ENCODE results near the gene SPATS2L.
"Not testable (repeated sequence)": the region's sequence is repeated elsewhere in the genome, so short reads cannot be mapped to it uniquely, and the experiment has no call there.

SPATS2L gene

DNA sequence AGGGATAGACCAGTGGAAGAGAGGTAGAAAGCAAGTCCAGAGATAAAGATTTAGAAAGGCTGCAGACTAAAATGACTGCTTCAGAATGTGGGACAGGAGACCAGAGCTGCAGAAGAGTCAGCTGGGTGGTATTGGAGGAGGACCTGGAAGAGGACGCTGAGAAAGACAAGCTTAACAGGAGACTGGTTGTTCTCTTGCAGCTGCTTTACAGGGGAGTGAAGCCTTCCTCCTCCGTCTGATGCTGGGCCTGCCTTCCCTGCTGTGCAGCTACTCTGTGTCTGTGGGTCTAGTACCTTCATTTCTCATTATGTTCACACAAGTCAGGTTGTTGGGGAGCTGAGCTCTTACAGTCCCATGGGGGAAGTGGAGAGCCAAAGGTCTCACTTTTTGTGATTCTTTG is 35.7 kb downstream of the SPATS2L start:
- Histone ChIP-seq H3K4me3 (ENCODE audit: low read length) (no peak overlapping the region), H3K36me3 (ENCODE audit: insufficient read depth, low read length) (peaks cover 3% of the 10 kb centered on the region), H3K4me2 (ENCODE audit: low read length) (no peak overlapping the region), H3K9ac (ENCODE audit: low read depth, low read length) (no peak overlapping the region), H3K27me3 (ENCODE audit: control insufficient read depth, insufficient read depth, low read length) (no peaks in the 10 kb centered on the region), H3K4me1 (ENCODE audit: control insufficient read depth, insufficient read depth, low read length) (peaks cover 26% of the 10 kb centered on the region), H3K9me3 (replicated peaks; ENCODE audit: low read length) (no peaks in the 10 kb centered on the region)

DNA sequence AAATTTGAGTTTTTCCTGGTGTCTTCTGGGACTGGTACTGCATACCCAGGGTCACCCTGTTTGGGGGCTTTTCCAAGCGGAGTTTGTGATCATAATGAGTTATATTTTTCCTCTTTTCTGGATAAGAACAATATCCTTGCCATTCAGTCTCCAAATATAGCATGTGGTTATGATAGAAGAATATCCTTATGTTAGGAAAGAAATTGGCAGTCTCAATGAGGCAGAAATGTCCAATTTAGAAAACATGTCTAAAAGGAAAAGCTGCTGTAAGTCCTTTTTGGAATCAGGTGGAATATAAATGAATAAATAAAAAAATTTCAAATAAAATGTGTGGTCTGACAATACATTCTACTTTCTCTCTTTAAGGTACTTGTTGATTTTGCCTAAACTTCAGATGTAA is 36.2 kb downstream of the SPATS2L start:
- Histone ChIP-seq H3K9me3 (replicated peaks; ENCODE audit: low read length) (no peaks in the 10 kb centered on the region), H3K36me3 (ENCODE audit: insufficient read depth, low read length) (peaks cover 3% of the 10 kb centered on the region), H3K4me1 (ENCODE audit: control insufficient read depth, insufficient read depth, low read length) (peaks cover 22% of the 10 kb centered on the region), H3K9ac (ENCODE audit: low read depth, low read length) (no peak overlapping the region), H3K4me3 (ENCODE audit: low read length) (no peak overlapping the region), H3K27me3 (ENCODE audit: control insufficient read depth, insufficient read depth, low read length) (no peaks in the 10 kb centered on the region), H3K4me2 (ENCODE audit: low read length) (no peak overlapping the region)

GRCh38 chr2:200344202-200344601 is 37.7 kb downstream of the SPATS2L start:
- H3K27me3 ChIP-seq (ENCODE audit: control insufficient read depth, insufficient read depth, low read length); H3K36me3 ChIP-seq (ENCODE audit: insufficient read depth, low read length); H3K4me2 ChIP-seq (ENCODE audit: low read length); H3K9me3 ChIP-seq (replicated peaks; ENCODE audit: low read length); H3K9ac ChIP-seq (ENCODE audit: low read depth, low read length); H3K4me3 ChIP-seq (ENCODE audit: low read length): not testable (repeated sequence)
- H3K4me1 ChIP-seq (ENCODE audit: control insufficient read depth, insufficient read depth, low read length), result peaks cover 13% of the 10 kb centered on the region

GRCh38 chr2:200345975-200346374 is 39.5 kb downstream of the SPATS2L start:
- no peaks in the 10 kb centered on the region for H3K27me3 ChIP-seq (ENCODE audit: control insufficient read depth, insufficient read depth, low read length)
- H3K36me3 ChIP-seq (ENCODE audit: insufficient read depth, low read length), result peaks cover 3% of the 10 kb centered on the region
- H3K4me1 ChIP-seq (ENCODE audit: control insufficient read depth, insufficient read depth, low read length), result peaks cover 8% of the 10 kb centered on the region
- no peak overlapping the region for H3K9ac ChIP-seq (ENCODE audit: low read depth, low read length)
- no peak overlapping the region for H3K4me3 ChIP-seq (ENCODE audit: low read length)
- H3K4me2 ChIP-seq (ENCODE audit: low read length), result no peak overlapping the region
- H3K9me3 ChIP-seq (replicated peaks; ENCODE audit: low read length), result no peaks in the 10 kb centered on the region

GRCh38 chr2:200347301-200347700 is 40.8 kb downstream of the SPATS2L start:
- Histone ChIP-seq H3K36me3 (ENCODE audit: insufficient read depth, low read length) (peaks cover under 1% of the 10 kb centered on the region), H3K9me3 (replicated peaks; ENCODE audit: low read length) (no peaks in the 10 kb centered on the region), H3K27me3 (ENCODE audit: control insufficient read depth, insufficient read depth, low read length) (no peaks in the 10 kb centered on the region), H3K4me2 (ENCODE audit: low read length) (no peak overlapping the region), H3K4me1 (ENCODE audit: control insufficient read depth, insufficient read depth, low read length) (peaks cover 4% of the 10 kb centered on the region), H3K4me3 (ENCODE audit: low read length) (no peak overlapping the region), H3K9ac (ENCODE audit: low read depth, low read length) (no peak overlapping the region)

DNA sequence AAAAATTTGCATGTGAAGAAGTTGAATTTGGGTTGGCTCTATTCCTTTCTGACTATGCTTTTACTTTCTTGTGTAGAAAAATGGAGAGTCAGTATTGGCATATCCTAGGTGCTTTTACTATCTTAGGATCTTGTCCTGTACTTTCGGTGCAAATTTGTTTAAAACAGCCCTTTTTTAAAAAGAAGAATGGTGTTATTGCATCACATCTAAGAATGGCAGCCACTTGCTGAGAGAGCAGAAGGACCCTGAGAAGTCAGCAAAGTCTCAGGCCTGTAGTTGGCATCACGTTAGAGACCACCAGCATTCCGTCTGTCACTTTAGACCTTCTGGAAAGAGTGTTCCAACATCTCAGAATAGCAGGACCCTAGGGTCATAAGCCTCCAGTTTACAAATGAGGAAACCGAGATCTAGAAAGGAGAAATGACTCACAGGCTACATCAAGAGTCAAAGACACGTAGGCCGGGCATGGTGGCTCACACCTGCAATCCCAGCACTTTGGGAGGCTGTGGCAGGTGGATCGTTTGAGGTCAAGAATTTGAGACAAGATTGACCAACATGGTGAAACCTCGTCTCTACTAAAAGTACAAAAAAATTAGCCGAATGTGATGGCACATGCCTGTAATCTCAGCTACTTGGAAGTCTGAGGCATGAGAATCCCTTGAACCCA is 42.5 kb downstream of the SPATS2L start:
- Histone ChIP-seq H3K4me2 (ENCODE audit: low read length) (no peak overlapping the region), H3K4me3 (ENCODE audit: low read length) (no peak overlapping the region), H3K27me3 (ENCODE audit: control insufficient read depth, insufficient read depth, low read length) (no peaks in the 10 kb centered on the region), H3K36me3 (ENCODE audit: insufficient read depth, low read length) (no peaks in the 10 kb centered on the region), H3K9ac (ENCODE audit: low read depth, low read length) (no peak overlapping the region), H3K9me3 (replicated peaks; ENCODE audit: low read length) (no peaks in the 10 kb centered on the region), H3K4me1 (ENCODE audit: control insufficient read depth, insufficient read depth, low read length) (peaks cover 17% of the 10 kb centered on the region)

- no peaks in the 10 kb centered on the region for H3K36me3 ChIP-seq (ENCODE audit: insufficient read depth, low read length)
- H3K4me3 ChIP-seq (ENCODE audit: low read length), result no peak overlapping the region
- H3K9me3 ChIP-seq (replicated peaks; ENCODE audit: low read length), result no peaks in the 10 kb centered on the region
Observed at GRCh38 chr2:200349868-200350267, 43.4 kb downstream of the SPATS2L start.

GRCh38 chr2:200350850-200351285 is 44.4 kb downstream of the SPATS2L start:
- H3K9ac ChIP-seq (ENCODE audit: low read depth, low read length), result no peak overlapping the region

More at GRCh38 chr2:200349868-200350267, 43.4 kb downstream of the SPATS2L start:
- H3K27me3 ChIP-seq (ENCODE audit: control insufficient read depth, insufficient read depth, low read length), result no peaks in the 10 kb centered on the region
- no peak overlapping the region for H3K9ac ChIP-seq (ENCODE audit: low read depth, low read length)
- no peak overlapping the region for H3K4me2 ChIP-seq (ENCODE audit: low read length)
- H3K4me1 ChIP-seq (ENCODE audit: control insufficient read depth, insufficient read depth, low read length), result peaks cover 17% of the 10 kb centered on the region

GRCh38 chr2:200351815-200352214 is 45.3 kb downstream of the SPATS2L start:
- no peak overlapping the region for H3K9ac ChIP-seq (ENCODE audit: low read depth, low read length)
- no peaks in the 10 kb centered on the region for H3K9me3 ChIP-seq (replicated peaks; ENCODE audit: low read length)
- H3K4me1 ChIP-seq (ENCODE audit: control insufficient read depth, insufficient read depth, low read length), result peaks cover 21% of the 10 kb centered on the region
- H3K27me3 ChIP-seq (ENCODE audit: control insufficient read depth, insufficient read depth, low read length), result no peaks in the 10 kb centered on the region
- H3K4me2 ChIP-seq (ENCODE audit: low read length), result no peak overlapping the region
- no peak overlapping the region for H3K4me3 ChIP-seq (ENCODE audit: low read length)
- H3K36me3 ChIP-seq (ENCODE audit: insufficient read depth, low read length), result no peaks in the 10 kb centered on the region

More at GRCh38 chr2:200350850-200351285, 44.4 kb downstream of the SPATS2L start:
- Histone ChIP-seq H3K4me3 (ENCODE audit: low read length) (no peak overlapping the region), H3K36me3 (ENCODE audit: insufficient read depth, low read length) (no peaks in the 10 kb centered on the region), H3K4me1 (ENCODE audit: control insufficient read depth, insufficient read depth, low read length) (peaks cover 17% of the 10 kb centered on the region), H3K27me3 (ENCODE audit: control insufficient read depth, insufficient read depth, low read length) (no peaks in the 10 kb centered on the region), H3K4me2 (ENCODE audit: low read length) (no peak overlapping the region), H3K9me3 (replicated peaks; ENCODE audit: low read length) (no peaks in the 10 kb centered on the region)

DNA sequence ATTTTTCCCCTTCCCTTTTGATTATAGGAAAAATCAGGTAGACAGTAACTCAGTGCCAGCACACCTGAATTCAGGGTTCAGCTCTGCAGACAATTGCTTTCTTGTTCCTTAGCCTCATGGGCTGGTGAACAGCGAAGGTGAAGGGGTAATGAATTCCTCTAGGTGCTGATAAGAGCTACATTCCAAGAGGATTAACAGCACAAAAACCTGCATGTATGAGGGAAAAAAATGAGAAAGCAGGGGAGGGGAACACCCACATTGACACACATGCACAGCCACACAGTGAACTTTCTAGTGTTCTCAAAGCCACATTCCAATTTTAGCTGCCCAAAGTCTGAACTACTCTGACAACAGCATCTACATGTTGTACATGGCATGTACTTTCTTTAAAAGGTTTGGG is 46.1 kb downstream of the SPATS2L start:
- H3K9me3 ChIP-seq (replicated peaks; ENCODE audit: low read length), result no peaks in the 10 kb centered on the region

GRCh38 chr2:200353120-200353519 is 46.6 kb downstream of the SPATS2L start:
- Histone ChIP-seq H3K4me3 (ENCODE audit: low read length) (no peak overlapping the region), H3K4me2 (ENCODE audit: low read length) (no peak overlapping the region), H3K9ac (ENCODE audit: low read depth, low read length) (no peak overlapping the region), H3K4me1 (ENCODE audit: control insufficient read depth, insufficient read depth, low read length) (peaks cover 34% of the 10 kb centered on the region), H3K36me3 (ENCODE audit: insufficient read depth, low read length) (no peaks in the 10 kb centered on the region), H3K9me3 (replicated peaks; ENCODE audit: low read length) (no peaks in the 10 kb centered on the region), H3K27me3 (ENCODE audit: control insufficient read depth, insufficient read depth, low read length) (no peaks in the 10 kb centered on the region)

More for the DNA sequence above, 46.1 kb downstream of the SPATS2L start:
- no peak overlapping the region for H3K4me2 ChIP-seq (ENCODE audit: low read length)
- H3K9ac ChIP-seq (ENCODE audit: low read depth, low read length), result no peak overlapping the region
- H3K27me3 ChIP-seq (ENCODE audit: control insufficient read depth, insufficient read depth, low read length), result no peaks in the 10 kb centered on the region
- no peak overlapping the region for H3K4me3 ChIP-seq (ENCODE audit: low read length)
- H3K36me3 ChIP-seq (ENCODE audit: insufficient read depth, low read length), result no peaks in the 10 kb centered on the region
- peaks cover 29% of the 10 kb centered on the region for H3K4me1 ChIP-seq (ENCODE audit: control insufficient read depth, insufficient read depth, low read length)

GRCh38 chr2:200353874-200354273 is 47.4 kb downstream of the SPATS2L start:
- no peaks in the 10 kb centered on the region for H3K36me3 ChIP-seq (ENCODE audit: insufficient read depth, low read length)
- H3K4me2 ChIP-seq (ENCODE audit: low read length), result no peak overlapping the region
- H3K27me3 ChIP-seq (ENCODE audit: control insufficient read depth, insufficient read depth, low read length), result no peaks in the 10 kb centered on the region
- peaks cover 34% of the 10 kb centered on the region for H3K4me1 ChIP-seq (ENCODE audit: control insufficient read depth, insufficient read depth, low read length)
- H3K9ac ChIP-seq (ENCODE audit: low read depth, low read length), result no peak overlapping the region
- no peak overlapping the region for H3K4me3 ChIP-seq (ENCODE audit: low read length)
- H3K9me3 ChIP-seq (replicated peaks; ENCODE audit: low read length), result no peaks in the 10 kb centered on the region
